DMS 273 treated with DMSO at 0.1 percent for 48 hours (cell line): ENCODE measurements around the gene MMP23B.

ENCODE experiments used
- DNase-seq: peaks from one replicate; lab custom pipeline; 2025; lab: John Stamatoyannopoulos, UW

MMP23B gene

GRCh38 chr1:1620433-1621139, 11.4 kb upstream of the MMP23B start:
- DNase-seq = no peak

- DNase-seq = no peak
Observed at GRCh38 chr1:1621173-1622009, 10.6 kb upstream of the MMP23B start.

GRCh38 chr1:1622010-1622787, 9.8 kb upstream of the MMP23B start:
- no peak for DNase-seq

GRCh38 chr1:1622788-1623094, 9.2 kb upstream of the MMP23B start:
- DNase-seq = no peak

- DNase-seq = no peak
Observed at GRCh38 chr1:1623181-1623630, 8.8 kb upstream of the MMP23B start.

- DNase-seq = no peak
Observed at GRCh38 chr1:1623631-1624442, 8.1 kb upstream of the MMP23B start.

- no peak for DNase-seq
Observed at GRCh38 chr1:1624443-1625403, 7.2 kb upstream of the MMP23B start.

GRCh38 chr1:1625404-1625775, 6.6 kb upstream of the MMP23B start:
- no peak for DNase-seq

GRCh38 chr1:1625824-1626206, 6.2 kb upstream of the MMP23B start:
- DNase-seq = no peak

GRCh38 chr1:1626207-1627141, 5.5 kb upstream of the MMP23B start:
- no peak for DNase-seq

- no peak for DNase-seq
Observed at GRCh38 chr1:1627261-1627828, 4.6 kb upstream of the MMP23B start.

GRCh38 chr1:1627829-1628753, 3.9 kb upstream of the MMP23B start:
- DNase-seq = no peak

- no peak for DNase-seq
Observed at GRCh38 chr1:1628754-1629429, 3.1 kb upstream of the MMP23B start.

GRCh38 chr1:1629430-1630190, 2.4 kb upstream of the MMP23B start:
- no peak for DNase-seq

GRCh38 chr1:1630191-1630964, 1.6 kb upstream of the MMP23B start:
- DNase-seq = peak; percentile 35
